Renal cortex interstitium (tissue), 11 donors: ENCODE results near the gene COL18A1. TPM values are rescaled to one million over a fixed set of nuclear protein-coding genes. Genes with fewer than 3 reads are reported as not detected.

Experiments
- DNase-seq, 11 donors: peaks; one replicate each; pipeline ENCODE4 v3.0.0-alpha.2; 2013; ENCODE audit warnings: low read depth in 9 of 11, low spot score in 4 of 11; ENCODE audit errors: extremely low read depth in 1 of 11
- polyA plus RNA-seq, 3 donors: library from polyadenylated mRNA; unstranded; fragments of 120-200 nt; gene quantifications; one replicate each; pipeline ENCODE4 v1.2.1, GENCODE V29; 2013; ENCODE audit not compliant: insufficient read length in 3 of 3

Gene COL18A1
- polyA plus RNA-seq, 3 donors, result 101 to 232 (median 169) TPM

GRCh38 chr21:45511661-45512431 is 106.9 kb downstream of the COL18A1 start:
- no peak for DNase-seq

GRCh38 chr21:45512626-45513002 is 107.6 kb downstream of the COL18A1 start:
- no peak for DNase-seq

- no peak for DNase-seq
Measured at GRCh38 chr21:45513003-45513717, 108.2 kb downstream of the COL18A1 start.

GRCh38 chr21:45513741-45514310 is 108.9 kb downstream of the COL18A1 start:
- DNase-seq, result no peak

- DNase-seq, result no peak
Measured at GRCh38 chr21:45514311-45515021, 109.5 kb downstream of the COL18A1 start.

GRCh38 chr21:45515241-45516061 is 110.5 kb downstream of the COL18A1 start:
- DNase-seq, result no peak

- no peak for DNase-seq
Measured at GRCh38 chr21:45516071-45516670, 111.2 kb downstream of the COL18A1 start.

- DNase-seq, result no peak
Measured at GRCh38 chr21:45516671-45517151, 111.7 kb downstream of the COL18A1 start.

GRCh38 chr21:45517249-45518065 is 112.5 kb downstream of the COL18A1 start:
- DNase-seq, result no peak

GRCh38 chr21:45518742-45519141 is 113.8 kb downstream of the COL18A1 start:
- DNase-seq, result no peak

- DNase-seq, result no peak
Measured at GRCh38 chr21:45519182-45519581, 114.2 kb downstream of the COL18A1 start.

- DNase-seq, result no peak
Measured at GRCh38 chr21:45521241-45521640, 116.3 kb downstream of the COL18A1 start.

- no peak for DNase-seq
Measured at GRCh38 chr21:45522381-45522780, 117.4 kb downstream of the COL18A1 start.

- DNase-seq, result no peak
Measured at GRCh38 chr21:45522986-45523385, 118.0 kb downstream of the COL18A1 start.

- DNase-seq, result no peak
Measured at GRCh38 chr21:45523411-45524101, 118.6 kb downstream of the COL18A1 start.

GRCh38 chr21:45524756-45525152 is 119.8 kb downstream of the COL18A1 start:
- DNase-seq, result no peak
